HepG2 (cell line): ENCODE measurements around the gene TRMT1. TPM values are rescaled to one million over a fixed set of nuclear protein-coding genes. Genes with fewer than 3 reads are reported as not detected.
A peak's percentile ranks its signal among the peaks of the same experiment; 100 is the strongest.

Experiments used
- CSRNP2 ChIP-seq: sonication (generic); formaldehyde crosslinking; conservative IDR thresholded peaks from 2 replicates; pipeline ENCODE4 v1.8.0; 2022; ENCODE audit warnings: low read depth, missing genetic modification reagents
- FOXM1 ChIP-seq: sonication (generic); formaldehyde crosslinking; IDR thresholded peaks from 2 replicates; pipeline ENCODE4 v1.5.0; 2020; ENCODE audit warnings: missing genetic modification reagents
- GABPA ChIP-seq, 2 experiments: IDR thresholded peaks; 2 replicates each; pipeline ENCODE4 v1.6.1; 2011 to 2016; ENCODE audit warnings: low read depth in 2 of 2, low read length in 1 of 2, missing biosample characterization in 1 of 2, missing genetic modification characterization in 1 of 2
- HES4 ChIP-seq: sonication (generic); formaldehyde crosslinking; IDR thresholded peaks from 2 replicates; pipeline ENCODE4 v1.9.0; 2021; ENCODE audit warnings: mild to moderate bottlenecking, missing genetic modification reagents, borderline replicate concordance
- HOXD1 ChIP-seq: sonication (generic); formaldehyde crosslinking; IDR thresholded peaks from 2 replicates; pipeline ENCODE4 v1.5.0; 2020; ENCODE audit warnings: missing genetic modification reagents
- KAT7 ChIP-seq: IDR thresholded peaks from 2 replicates; pipeline ENCODE4 v1.6.1; 2018; ENCODE audit warnings: borderline replicate concordance, missing compliant biosample characterization
- NR2F6 ChIP-seq, 2 experiments: IDR thresholded peaks; 2 replicates each; pipeline ENCODE4 v1.6.1; 2016; ENCODE audit warnings: antibody characterized with exemption in 1 of 2, mild to moderate bottlenecking in 1 of 2
- RARA ChIP-seq: IDR thresholded peaks from 2 replicates; pipeline ENCODE4 v1.6.1; 2016; ENCODE audit warnings: missing genetic modification reagents, missing compliant biosample characterization
- SAP130 ChIP-seq: IDR thresholded peaks from 2 replicates; pipeline ENCODE4 v1.6.1; 2016; ENCODE audit warnings: low read depth
- ZBTB3 ChIP-seq: sonication (generic); formaldehyde crosslinking; IDR thresholded peaks from 2 replicates; pipeline ENCODE4 v1.4.0; 2020; ENCODE audit warnings: low read depth, mild to moderate bottlenecking, moderate library complexity, missing genetic modification reagents, borderline replicate concordance
- ZBTB34 ChIP-seq: sonication (generic); formaldehyde crosslinking; IDR thresholded peaks from 2 replicates; pipeline ENCODE4 v1.8.0; 2022; ENCODE audit warnings: mild to moderate bottlenecking, missing genetic modification reagents
- ZNF160 ChIP-seq: sonication (generic); formaldehyde crosslinking; IDR thresholded peaks from 2 replicates; pipeline ENCODE4 v1.8.0; 2022; ENCODE audit warnings: mild to moderate bottlenecking, inconsistent platforms, missing genetic modification reagents
- ZNF430 ChIP-seq: sonication (generic); formaldehyde crosslinking; IDR thresholded peaks from 2 replicates; pipeline ENCODE4 v1.9.0; 2021; ENCODE audit warnings: mild to moderate bottlenecking, missing genetic modification reagents
- ZNF446 ChIP-seq: sonication (generic); formaldehyde crosslinking; IDR thresholded peaks from 2 replicates; pipeline ENCODE4 v1.5.0; 2020; ENCODE audit warnings: mild to moderate bottlenecking, missing genetic modification reagents
- ZNF614 ChIP-seq: IDR thresholded peaks from 2 replicates; pipeline ENCODE4 v1.6.1; 2018; ENCODE audit warnings: missing biosample characterization, missing genetic modification reagents, inconsistent platforms, borderline replicate concordance
- ZNF703 ChIP-seq: sonication (generic); formaldehyde crosslinking; IDR thresholded peaks from 2 replicates; pipeline ENCODE4 v1.5.1; 2020; ENCODE audit warnings: missing genetic modification reagents, mild to moderate bottlenecking, moderate library complexity, borderline replicate concordance
- polyA plus RNA-seq, 8 experiments: library from polyadenylated mRNA; depleted of rRNA in 3 of 8; stranded (reverse) in 7 of 8; unstranded in 1 of 8; fragments of >200 nt; fragmentation: Illumina TruSeq in 4 of 8; extraction: Trizol in 4 of 8; gene quantifications; 2 replicates each; pipeline versions ENCODE4 v1.2.1 to v1.2.3, GENCODE V29; 2011 to 2016; ENCODE audit warnings: low read depth in 4 of 8, missing spikeins in 1 of 8, mixed read lengths in 1 of 8; ENCODE audit not compliant: insufficient read depth in 1 of 8
- total RNA-seq, 5 experiments: library from RNA; depleted of rRNA; stranded (reverse); fragments of >200 nt; fragmentation: Illumina TruSeq; extraction: Trizol; gene quantifications; 2 replicates each; pipeline ENCODE4 v1.2.3, GENCODE V29; 2016; ENCODE audit warnings: low read depth in 1 of 5
- TF ChIP-seq, protein P1 (sequence below), 2 experiments: fragments of 450-650 bp in 1 of 2; sonication (generic) in 1 of 2; formaldehyde crosslinking in 1 of 2; IDR thresholded peaks; 2 replicates each; pipeline versions ENCODE4 v1.6.1 to v1.8.0; 2016 to 2022; ENCODE audit warnings: antibody characterized with exemption in 1 of 2, mild to moderate bottlenecking in 1 of 2, missing genetic modification reagents in 1 of 2

The TRMT1 gene
- total and polyA plus RNA-seq, 2 of the 13 experiments (the other 11 are each of a cell fraction or from before 2014, with no cell fraction given) = 35.5 to 44.1 TPM

- TF ChIP-seq CSRNP2 (CRISPR knock-in tag) = no peak
- TF ChIP-seq, protein P1, sequence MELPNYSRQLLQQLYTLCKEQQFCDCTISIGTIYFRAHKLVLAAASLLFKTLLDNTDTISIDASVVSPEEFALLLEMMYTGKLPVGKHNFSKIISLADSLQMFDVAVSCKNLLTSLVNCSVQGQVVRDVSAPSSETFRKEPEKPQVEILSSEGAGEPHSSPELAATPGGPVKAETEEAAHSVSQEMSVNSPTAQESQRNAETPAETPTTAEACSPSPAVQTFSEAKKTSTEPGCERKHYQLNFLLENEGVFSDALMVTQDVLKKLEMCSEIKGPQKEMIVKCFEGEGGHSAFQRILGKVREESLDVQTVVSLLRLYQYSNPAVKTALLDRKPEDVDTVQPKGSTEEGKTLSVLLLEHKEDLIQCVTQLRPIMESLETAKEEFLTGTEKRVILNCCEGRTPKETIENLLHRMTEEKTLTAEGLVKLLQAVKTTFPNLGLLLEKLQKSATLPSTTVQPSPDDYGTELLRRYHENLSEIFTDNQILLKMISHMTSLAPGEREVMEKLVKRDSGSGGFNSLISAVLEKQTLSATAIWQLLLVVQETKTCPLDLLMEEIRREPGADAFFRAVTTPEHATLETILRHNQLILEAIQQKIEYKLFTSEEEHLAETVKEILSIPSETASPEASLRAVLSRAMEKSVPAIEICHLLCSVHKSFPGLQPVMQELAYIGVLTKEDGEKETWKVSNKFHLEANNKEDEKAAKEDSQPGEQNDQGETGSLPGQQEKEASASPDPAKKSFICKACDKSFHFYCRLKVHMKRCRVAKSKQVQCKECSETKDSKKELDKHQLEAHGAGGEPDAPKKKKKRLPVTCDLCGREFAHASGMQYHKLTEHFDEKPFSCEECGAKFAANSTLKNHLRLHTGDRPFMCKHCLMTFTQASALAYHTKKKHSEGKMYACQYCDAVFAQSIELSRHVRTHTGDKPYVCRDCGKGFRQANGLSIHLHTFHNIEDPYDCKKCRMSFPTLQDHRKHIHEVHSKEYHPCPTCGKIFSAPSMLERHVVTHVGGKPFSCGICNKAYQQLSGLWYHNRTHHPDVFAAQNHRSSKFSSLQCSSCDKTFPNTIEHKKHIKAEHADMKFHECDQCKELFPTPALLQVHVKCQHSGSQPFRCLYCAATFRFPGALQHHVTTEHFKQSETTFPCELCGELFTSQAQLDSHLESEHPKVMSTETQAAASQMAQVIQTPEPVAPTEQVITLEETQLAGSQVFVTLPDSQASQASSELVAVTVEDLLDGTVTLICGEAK (IDR thresholded peaks at IDR 0.05) = no peak
- TF ChIP-seq, protein P1 (CRISPR knock-in tag; IDR thresholded peaks at IDR 0.05) = peak; percentile 35; the same call in 1 of the 2 replicates
- TF ChIP-seq RARA (CRISPR knock-in tag) = peak; percentile 21; the same call in 1 of the 2 replicates
- TF ChIP-seq ZNF614 (CRISPR knock-in tag) = no peak
- TF ChIP-seq HES4 (CRISPR knock-in tag) = peak; percentile 67; the same call in 1 of the 2 replicates
- peak; percentile 80 for TF ChIP-seq ZNF446 (CRISPR knock-in tag)
- peak; percentile 58; the same call in 1 of the 2 replicates for TF ChIP-seq HOXD1 (CRISPR knock-in tag)
- TF ChIP-seq ZBTB34 (CRISPR knock-in tag) = no peak
- TF ChIP-seq ZNF430 (CRISPR knock-in tag) = 0 out of 2 replicates have a peak, but pooled peaks have one; percentile 29
- TF ChIP-seq GABPA (IDR thresholded peaks at IDR 0.05; ENCODE audit: low read depth, low read length) = peak; percentile 25; the same call in 1 of the 2 replicates
- no peak for TF ChIP-seq GABPA (CRISPR knock-in tag; IDR thresholded peaks at IDR 0.05; ENCODE audit: low read depth)
- TF ChIP-seq ZNF703 (CRISPR knock-in tag) = peak; percentile 43; the same call in 1 of the 2 replicates
- peak; percentile 35; the same call in 1 of the 2 replicates for TF ChIP-seq KAT7 (CRISPR knock-in tag)
- TF ChIP-seq ZBTB3 (CRISPR knock-in tag) = no peak
- no peak for TF ChIP-seq SAP130 (CRISPR knock-in tag)
- peak; percentile 63; the same call in 1 of the 2 replicates for TF ChIP-seq NR2F6 (IDR thresholded peaks at IDR 0.05)
- TF ChIP-seq NR2F6 (CRISPR knock-in tag; IDR thresholded peaks at IDR 0.05) = no peak
- TF ChIP-seq ZNF160 (CRISPR knock-in tag) = 0 out of 2 replicates have a peak, but pooled peaks have one; percentile 20
- TF ChIP-seq FOXM1 = no peak
Observed at GRCh38 chr19:13149628-13150186, 33.2 kb upstream of the TRMT1 start (continued).
